Measurements from ENCODE around the gene ZNF524. TPM values are rescaled to one million over a fixed set of nuclear protein-coding genes. Genes with fewer than 3 reads are reported as not detected.

The ZNF524 gene
- total and polyA plus RNA-seq, 9 of the 15 experiments (the other 6 are each of a cell fraction or from before 2014, with no cell fraction given): 0.08 to 15.6 (median 2.9) TPM

GRCh38 chr19:55580628-55581144, 19.4 kb upstream of the ZNF524 start, which contains the start of gene ZNF579 (continued):
- no peak for TF ChIP-seq PBX2 (CRISPR knock-in tag; IDR thresholded peaks at IDR 0.05; ENCODE audit: low read depth)
- TF ChIP-seq PBX2 (tag; conservative IDR thresholded peaks at IDR 0.05; ENCODE audit: low read depth): no peak
- TF ChIP-seq FOXK2 (conservative IDR thresholded peaks at IDR 0.05 in 1 of 2, IDR thresholded peaks at IDR 0.05 in 1 of 2; ENCODE audit: low read depth in 2 of 2): peak; percentile 10 to 43; a peak in 1 of 4 replicates
- TF ChIP-seq GTF2B (IDR thresholded peaks at IDR 0.05; ENCODE audit: extremely low read depth, insufficient read length): no peak
- TF ChIP-seq ZNF174 (CRISPR knock-in tag; IDR thresholded peaks at IDR 0.05): no peak
- TF ChIP-seq ZBTB5 (IDR thresholded peaks at IDR 0.05): no peak
- TF ChIP-seq CBX1 (IDR thresholded peaks at IDR 0.05; ENCODE audit: low read depth): peak; percentile 24; the same call in 1 of the 2 replicates
- TF ChIP-seq MLX (CRISPR knock-in tag; conservative IDR thresholded peaks at IDR 0.05): no peak
- no peak for TF ChIP-seq CHD7 (IDR thresholded peaks at IDR 0.05; ENCODE audit: low read depth, low read length)
